GM19238 (cell line): ENCODE results near the gene ADAMTS17.

Experiments
- DNase-seq: peaks from one replicate; pipeline ENCODE4 v3.0.0; 2011; ENCODE audit warnings: low spot score; ENCODE audit not compliant: insufficient read length

The ADAMTS17 gene

DNA sequence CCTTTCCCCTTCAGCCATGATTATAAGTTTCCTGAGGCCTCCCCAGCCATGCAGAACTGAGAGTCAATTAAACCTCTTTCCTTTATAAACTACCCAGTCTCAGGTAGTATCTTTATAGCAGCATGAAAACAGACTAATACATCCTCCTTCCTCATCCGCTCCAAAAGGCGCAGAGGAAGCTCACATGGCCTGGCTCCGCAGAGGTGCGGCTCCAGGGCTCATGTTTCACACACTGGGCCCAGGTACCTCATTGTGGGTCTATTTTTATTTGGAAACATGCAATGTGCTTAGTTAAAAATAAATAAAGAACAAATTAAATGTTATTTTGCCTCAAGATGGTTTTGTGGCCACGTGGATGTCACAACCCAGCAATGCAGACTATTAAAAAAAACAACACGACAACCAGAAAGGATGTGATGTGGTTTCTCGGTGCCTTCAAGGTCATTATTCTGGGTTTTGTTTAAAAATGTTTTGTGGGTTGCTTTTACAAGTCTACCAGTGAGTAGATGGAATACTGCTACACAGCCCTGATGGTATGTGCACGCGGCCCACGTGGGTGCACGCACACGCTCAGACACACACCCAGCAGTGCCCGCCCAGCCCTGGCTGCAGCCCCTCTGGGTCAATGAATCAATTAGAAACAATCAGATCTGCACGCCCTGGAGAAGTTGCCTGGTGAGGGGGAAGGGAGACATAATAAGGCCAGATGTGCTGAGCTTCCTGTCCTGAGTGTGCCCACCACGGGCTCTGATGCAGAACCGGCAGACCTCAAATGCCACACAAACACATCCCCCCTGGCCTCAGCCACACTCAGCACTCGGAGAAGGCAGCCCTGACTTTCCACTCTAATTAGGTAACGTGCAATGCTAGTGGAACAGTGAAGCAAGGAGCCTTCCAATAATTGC, 140.1 kb downstream of the ADAMTS17 start:
- DNase-seq, result no peak

DNA sequence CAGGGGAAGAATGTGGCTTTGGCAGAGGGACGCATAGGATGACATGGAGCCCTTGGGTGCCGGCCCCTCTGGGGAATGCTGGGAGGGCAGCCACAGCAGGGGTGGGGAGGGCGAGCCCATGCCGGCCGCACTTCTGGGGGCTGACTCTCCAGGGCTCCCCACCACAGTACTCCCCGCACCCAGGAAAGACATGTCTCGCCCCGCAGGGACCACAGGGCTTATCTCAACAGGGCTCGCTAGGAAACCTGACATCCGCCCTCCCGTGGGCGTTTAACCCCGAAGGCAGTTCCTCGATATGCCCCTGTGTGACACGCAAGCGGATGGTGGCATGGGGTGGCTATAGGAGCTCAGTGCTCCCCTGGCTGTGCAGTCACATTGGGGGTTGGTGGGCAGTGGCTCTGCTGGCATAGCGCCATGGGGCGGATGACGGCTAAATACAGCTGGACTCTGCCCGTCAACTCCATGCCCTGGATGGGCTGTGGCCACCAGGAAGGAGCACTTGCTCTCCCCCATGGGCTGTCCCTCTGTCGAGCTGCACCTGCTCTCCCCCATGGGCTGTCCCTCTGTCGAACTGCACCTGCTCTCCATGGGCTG, 141.4 kb downstream of the ADAMTS17 start:
- no peak for DNase-seq

DNA sequence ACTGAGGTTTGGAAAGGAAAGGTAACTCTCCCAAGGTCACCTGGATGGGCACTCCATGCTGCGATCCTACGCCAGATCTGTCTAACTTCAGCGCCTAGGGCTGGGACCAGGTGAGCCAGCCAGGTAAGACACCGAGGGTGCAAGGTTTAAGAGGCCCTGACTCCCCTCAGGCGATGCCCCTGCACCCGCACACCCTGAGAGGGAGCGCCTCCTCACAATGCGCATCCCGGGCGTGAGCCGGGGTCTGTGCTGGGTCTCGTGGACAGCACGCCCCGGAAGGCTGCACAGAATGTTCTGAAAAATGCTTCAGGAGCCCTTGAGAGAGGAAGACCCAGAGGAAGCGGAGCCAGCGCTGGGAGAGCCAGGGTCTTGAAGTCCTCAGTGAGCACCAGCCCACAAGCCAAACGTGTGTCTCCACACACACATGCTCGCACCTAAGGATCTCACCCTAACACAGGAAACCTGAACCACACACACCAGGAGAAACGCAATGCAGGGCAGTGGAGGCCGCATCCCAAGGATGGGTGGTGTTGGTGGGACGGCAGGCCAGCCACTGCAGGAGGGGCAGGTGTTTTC, 142.0 kb downstream of the ADAMTS17 start:
- DNase-seq, result no peak

DNA sequence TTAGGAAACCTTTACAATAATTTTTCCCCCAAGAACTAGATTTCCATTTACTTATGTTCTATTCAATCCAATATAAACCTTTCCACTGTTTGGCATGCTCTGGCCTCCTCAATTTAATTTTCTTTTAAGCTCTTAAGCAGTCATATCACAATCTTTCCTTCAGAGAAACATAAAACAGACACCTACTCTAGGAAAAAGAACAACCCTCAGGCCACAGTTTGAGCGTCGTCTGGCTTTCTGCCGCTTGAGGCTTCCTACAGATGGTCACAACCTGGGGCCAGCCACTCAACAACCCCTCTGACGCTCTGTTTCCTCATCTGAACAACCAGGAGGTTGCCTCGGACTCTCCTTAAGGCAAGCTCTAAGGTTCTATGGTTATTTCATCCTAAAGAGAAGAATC, 143.3 kb downstream of the ADAMTS17 start:
- no peak for DNase-seq

DNA sequence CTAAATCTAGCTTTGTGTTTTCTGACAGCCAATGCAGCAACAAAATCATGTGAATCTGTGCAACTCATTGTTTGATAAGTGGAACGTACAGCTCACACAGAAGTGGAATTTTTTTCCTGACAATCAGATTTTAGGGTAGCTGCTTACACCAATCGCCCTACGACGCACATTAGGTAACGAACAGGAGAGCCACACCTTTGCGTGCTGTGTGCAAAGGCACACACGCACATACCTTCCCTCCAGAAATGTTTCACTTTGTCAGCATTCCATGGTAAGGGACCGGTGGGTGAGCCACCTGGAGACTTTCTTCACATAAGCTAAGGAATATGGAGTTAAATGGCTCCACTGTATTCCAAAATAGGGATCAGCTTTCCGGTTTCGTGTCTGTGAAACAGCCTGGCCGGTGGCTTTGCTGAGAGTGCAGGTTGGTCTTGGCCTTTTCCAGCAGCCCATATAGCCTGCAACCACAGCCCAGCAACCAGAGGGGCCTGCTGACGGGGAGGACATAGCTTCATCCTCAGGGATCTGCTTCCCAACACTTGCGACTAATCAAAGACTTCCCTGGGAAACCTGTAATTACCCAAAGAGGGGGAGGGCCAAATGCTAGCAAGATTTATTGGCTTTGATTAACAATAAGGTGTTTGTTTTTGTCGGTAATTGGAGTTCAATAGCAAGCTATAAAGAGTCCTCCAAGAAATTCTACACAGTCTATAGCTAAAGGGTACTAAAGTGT, 145.3 kb downstream of the ADAMTS17 start:
- DNase-seq, result no peak

DNA sequence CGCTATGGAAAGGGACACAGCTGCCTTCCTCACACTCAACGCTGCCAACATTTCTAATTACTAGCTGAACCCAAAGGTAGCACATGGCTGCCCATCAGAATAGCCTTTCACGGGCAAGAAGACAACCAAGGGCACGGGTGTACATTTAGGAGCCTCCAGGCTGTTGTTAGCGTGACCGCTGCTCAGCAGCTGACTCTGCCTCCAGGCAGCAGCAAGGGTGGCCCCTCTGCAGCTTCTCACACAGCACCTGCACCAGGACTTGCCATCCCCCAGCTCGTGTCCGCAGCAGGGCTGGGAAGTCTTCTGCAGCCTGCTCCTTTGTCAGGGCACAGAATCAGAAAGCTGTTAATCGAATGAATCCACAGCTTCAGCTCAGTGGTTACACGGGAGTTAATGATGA, 146.8 kb downstream of the ADAMTS17 start:
- no peak for DNase-seq

DNA sequence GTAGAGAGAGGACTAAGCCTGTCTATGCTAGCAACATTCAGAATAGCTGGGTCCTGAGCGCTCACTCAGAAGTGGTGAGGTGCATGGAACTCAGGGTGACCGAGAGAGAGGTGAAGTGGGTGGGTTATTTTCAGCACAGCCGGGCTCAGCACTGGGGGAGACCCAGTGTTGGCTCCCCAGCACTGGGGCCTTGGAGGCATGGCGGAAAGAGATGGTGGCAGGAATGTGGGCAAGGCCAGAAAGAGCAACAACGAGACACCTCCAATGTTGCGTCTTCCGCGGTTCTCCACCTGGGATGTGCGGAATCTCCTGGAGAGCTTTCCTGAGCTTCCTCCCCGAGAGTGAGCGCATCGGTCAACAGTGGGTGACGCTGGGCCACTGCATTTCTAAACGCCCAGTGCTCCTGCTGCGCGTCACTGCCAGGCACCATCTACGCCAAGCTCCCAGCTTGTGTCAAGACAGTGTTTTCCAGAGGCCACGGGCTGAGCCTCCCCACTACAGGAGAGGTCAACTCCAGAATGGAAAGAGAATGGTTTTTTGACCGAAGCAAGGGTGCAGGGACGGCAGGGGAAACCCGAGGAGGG, 148.4 kb downstream of the ADAMTS17 start:
- no peak for DNase-seq

DNA sequence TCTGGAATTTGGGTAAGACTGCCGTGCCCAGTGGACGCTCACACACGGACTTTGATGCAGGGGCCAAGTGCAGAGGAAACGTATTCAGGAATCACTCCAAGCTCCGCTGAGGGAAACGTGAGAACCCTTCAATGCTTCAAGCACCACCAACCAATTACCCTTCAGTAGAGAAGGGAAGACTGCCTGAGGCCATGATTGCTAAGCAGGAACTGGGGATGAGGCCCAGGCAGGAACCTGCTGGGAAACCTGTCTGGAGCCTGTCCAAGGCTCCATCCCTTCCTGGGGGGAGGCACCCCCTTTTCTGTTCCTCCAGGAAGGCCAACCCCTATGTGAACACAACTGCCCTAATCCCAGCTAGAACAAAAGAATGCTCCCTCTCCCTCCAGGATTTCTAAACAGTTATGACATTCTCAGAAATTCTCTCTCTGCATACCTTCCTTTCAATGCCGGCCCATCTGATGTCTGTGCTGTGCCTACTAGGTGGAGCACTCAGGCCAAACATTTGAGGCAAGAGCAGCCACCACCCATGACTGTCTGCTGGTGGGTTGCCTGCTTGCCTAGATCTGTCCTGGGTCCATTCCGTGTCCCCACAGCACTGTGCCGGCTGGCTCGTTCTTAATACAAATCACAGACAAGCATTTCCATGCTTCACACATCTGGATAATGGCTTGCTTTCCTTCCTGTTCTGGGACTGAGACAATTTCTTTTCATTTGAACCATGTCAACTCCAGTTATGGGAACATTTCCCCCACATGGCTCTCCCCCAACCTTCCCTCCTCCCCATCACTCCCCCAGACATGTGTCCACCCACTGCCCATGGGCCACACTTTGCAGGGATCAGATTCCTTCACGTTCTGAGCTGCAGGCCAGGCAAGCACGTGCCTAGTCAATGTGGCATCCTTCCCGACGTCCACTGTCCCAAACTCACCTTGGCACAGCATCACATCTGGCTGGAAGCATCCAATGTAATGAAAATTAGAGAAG, 149.4 kb downstream of the ADAMTS17 start:
- no peak for DNase-seq

DNA sequence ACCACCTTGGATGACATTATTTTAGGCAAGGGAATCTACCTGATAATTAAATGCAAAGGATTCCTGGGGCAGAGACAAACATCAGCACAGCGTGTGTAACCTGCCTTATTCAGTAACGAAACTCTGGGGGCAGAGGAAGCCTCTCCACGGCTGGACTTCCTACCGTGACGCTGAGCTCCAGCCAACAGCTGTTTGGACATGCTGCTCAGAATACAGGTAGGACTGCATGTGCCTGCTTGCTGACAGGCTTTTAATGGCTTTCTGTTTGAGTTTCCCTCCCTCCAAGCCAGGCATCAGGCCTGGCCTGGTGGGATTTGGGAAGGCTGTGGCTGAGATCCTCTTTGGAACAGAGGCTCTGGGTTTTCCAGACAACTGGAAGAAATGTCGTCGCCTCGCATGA, 150.6 kb downstream of the ADAMTS17 start:
- no peak for DNase-seq

DNA sequence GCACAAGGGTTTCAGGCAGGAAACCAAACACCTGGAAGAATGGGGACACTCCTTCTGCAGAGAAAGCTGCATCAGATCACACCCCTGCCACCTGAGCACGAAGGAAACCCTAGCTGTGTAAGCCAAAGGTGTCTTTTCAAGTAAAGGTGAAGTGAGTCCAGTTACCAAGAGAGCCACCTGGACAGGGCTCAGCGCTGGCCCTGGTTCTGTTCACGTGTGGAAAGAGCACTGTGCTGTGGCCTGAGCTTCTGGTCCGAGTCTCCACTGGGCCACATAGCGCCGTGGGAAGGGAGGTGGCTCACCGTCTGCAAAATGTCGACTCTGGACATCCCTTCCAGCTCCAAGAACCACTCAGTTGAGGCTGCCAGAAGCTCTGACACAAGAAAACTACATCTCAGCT, 151.1 kb downstream of the ADAMTS17 start:
- no peak for DNase-seq

DNA sequence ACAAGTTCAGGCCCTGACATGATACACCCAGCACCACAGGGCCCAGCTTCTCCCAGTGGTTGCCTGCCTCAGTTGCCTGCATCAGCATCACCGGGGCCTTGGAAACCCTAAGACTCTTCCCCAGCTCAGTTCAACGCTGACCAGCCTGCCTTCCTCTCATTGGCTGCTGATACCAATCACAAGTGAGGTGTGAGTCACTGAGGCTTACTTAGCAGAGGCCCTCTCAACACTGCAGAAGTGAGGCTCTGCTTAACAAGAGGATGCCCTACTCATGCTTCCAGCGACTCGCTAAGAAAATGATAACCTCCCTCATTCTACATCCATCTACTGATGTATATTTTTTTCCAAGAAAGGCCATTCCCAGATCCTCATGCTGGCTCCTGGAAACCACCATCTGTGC, 151.9 kb downstream of the ADAMTS17 start:
- DNase-seq, result no peak

DNA sequence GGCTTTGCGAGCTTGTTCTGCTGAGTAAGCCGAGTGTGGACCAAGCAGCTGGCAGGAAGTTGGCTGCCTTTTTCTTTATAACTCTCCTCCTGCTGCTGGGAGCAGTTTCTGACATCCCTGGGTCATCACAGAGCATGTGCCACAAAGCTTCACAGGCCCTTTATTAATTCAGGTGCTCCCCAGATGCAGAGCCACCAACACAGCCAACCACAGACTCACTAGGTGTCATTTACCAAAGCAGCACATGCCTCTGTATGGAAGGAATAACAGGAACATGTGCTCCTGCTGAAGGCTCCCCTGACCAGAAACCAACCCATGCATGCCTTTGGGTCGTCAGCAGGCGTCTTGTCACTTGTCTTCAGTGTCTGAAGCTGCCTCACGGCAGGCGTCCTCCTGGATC, 152.5 kb downstream of the ADAMTS17 start:
- no peak for DNase-seq

DNA sequence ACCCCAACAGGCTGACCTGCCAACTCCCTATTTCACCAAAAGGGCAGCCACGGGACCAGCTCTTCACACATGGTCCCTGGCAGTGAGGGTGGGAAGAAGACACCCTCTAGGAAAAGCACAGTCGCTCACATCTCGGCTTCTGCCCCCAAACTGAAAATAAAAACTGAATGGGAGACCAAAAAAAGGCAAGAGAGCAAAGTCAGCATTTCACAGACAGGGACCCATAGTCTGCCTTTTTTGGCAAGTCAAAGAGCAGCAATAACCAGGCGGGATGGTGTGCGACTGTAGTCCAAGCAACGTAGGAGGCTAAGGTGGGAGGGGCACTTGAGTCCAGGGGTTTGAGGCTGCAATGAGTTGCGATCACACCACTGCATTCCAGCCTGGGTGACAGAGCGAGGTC, 154.1 kb downstream of the ADAMTS17 start:
- DNase-seq, result no peak

DNA sequence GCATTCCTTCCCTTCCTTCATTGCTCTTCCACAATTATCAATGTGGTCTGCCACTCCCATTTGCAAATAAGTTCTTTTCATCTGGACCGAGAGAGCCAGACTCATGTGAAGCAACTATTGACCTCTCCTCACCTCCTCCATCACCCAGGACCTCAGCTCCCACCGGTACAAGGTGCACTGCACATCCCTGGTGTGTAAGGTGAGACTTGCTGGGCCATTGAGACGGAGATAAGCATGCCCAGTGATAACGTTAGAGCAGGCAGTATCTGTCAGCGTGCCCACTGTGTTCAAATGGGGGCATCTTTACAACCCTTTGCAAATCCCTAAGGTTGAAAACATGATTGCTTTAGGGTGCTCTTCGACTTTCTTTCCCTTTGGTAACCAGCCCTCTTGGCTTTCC, 154.8 kb downstream of the ADAMTS17 start:
- DNase-seq, result no peak

DNA sequence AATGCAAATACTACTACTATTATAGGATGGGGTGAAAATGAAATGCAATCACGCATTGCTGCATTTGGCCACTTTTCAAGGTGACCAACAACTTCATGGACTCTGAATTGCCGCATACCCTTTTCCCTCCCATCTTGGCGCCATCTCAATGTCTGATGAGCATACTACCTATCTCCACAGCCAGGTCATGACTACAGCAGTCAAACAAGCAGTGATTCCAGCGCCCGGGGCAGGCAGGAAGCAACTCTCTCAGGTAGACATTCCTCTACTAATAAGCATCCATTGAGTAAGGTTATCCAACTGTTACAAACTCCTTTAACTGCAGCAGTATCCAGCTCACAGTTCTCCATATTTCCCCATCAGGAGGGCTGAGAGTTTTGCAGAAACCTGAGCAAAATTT, 155.4 kb downstream of the ADAMTS17 start:
- DNase-seq, result no peak

DNA sequence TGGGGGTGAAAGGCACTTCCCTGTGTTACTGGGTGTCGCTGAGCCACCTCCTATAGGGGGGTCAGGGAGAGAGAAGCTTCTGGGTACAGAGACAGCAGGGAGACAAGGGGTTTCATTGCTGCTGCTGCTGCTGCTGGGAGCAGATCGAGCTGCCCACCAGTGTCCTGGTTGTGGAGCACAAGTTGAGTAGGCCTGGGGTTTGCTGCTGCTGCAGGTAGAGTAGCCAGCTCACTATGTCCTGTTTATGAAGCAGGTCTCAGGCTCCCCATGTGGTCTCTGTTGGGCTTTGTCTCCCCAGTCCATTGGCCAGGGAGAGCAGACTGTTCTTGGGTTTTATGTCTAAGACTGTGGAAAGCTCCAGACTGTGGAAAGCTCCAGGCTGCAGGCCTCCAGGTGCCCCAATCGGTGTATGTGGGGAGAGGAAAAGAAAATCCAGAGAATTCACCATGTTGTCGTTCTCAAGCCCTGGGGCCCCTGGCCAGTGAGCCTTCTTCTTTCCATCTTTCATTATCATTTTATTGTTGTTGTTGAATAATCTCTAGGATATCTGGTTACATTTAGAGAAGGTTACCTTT, 157.8 kb downstream of the ADAMTS17 start:
- no peak for DNase-seq

DNA sequence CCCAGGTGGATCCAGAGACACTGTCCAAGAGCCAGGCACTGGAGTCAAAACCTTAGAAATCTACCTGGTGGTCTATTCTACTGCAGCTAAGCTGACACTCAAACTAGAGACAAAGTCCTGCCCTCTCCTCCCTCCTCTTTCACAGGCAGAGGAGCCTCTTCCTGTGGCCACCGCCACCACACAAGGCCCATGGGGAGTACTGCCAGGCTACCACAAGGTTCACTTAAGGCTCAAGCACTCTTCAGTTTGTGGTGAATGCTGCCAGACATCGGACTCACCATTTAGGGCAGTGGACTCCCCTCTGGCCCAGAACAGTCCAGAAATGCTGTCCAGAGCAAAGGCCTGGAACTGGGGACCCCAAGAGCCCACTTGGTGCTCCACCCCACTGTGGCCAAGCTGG, 160.9 kb downstream of the ADAMTS17 start:
- no peak for DNase-seq

DNA sequence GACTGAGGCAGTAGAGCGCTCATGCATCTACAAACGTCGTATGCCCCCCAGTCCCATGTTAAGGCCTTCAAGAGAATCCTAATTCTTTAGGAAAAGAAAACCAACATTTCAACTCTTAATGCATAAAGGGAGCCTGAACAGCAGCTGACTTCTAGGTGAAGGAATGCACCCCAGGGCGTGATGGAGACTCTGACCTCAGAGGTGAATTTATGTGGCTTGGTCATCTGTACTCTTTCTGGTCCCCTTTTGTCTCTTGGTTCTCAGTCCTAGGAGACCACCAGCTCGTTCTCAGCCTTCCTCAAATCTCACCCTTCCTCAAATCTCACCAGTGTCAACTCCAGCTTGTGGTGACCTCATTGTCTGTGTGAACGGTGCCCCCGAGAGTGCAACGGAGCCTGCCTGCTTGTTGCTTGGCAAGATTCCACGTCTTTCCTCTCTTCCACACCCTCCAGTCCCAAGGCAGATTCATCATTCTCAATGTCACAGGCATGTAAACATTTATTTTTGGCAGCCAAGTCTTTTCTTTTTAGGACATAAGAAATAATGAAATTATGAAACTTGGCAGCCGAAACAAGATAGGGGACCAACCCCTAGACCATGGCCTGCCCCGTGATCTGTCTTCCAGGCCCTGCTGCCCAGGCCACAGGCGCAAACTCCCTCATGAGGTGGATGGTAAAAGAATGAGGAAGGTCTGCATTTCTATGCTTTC, 166.2 kb downstream of the ADAMTS17 start:
- no peak for DNase-seq

DNA sequence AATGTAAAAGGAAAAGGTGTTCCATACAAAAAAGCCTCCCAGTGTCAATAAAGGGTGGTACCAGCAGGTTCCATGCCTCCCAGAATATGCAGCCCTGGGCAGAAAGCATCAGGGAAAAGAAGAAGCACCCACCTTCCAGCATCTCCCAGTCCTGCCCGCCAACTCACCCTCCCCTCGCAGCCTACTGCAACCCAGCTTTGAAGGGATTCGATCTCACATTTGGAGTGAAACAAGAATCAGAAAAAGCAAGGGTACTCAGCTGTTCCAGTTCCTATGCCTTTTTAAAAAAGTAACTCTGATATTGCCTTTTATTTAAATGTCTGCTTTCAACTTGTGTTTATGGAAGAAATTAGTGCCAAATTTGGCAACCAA, 166.9 kb downstream of the ADAMTS17 start:
- no peak for DNase-seq
